GM21529 (cell line): ENCODE measurements around the gene CUEDC1.
"Not testable (repeated sequence)": the region's sequence is repeated elsewhere in the genome, so short reads cannot be mapped to it uniquely, and the experiment has no call there.

Experiments used
- ATAC-seq: cut with Tn5 transposase; IDR thresholded peaks from one replicate; pipeline ENCODE4 v1.9.1; 2021; ENCODE audit not compliant: unreplicated experiment

CUEDC1 gene

DNA sequence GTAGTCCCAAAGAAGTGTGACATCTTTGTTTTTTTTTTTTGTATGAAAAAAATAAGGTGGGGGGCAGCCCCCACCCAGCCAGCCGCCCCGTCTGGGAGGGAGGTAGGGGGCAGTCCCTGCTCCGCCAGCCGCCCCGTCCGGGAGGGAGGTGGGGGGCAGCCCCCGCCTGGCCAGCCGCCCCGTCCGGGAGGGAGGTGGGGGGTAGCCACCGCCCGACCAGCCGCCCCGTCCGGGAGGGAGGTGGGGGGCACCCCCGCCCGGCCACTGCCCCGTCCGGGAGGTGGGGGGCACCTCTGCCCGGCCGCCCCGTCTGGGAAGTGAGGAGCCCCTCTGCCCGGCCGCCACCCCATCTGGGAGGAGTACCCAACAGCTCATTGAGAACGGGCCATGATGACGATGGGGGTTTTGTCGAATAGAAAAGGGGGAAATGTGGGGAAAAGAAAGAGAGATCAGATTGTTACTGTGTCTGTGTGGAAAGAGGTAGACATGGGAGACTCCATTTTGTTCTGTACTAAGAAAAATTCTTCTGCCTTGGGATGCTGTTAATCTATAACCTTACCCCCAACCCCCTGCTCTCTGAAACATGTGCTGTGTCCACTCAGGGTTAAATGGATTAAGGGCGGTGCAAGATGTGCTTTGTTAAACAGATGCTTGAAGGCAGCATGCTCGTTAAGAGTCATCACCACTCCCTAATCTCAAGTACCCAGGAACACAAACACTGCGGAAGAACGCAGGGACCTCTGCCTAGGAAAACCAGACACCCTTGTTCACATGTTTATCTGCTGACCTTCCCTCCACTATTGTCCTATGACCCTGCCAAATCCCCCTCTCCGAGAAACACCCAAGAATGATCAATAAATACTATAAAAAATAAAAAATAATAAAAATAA is 108.9 kb downstream of the CUEDC1 start:
- ATAC-seq, result not testable (repeated sequence)

- no peak for ATAC-seq
Observed at GRCh38 chr17:57842280-57842679, 112.9 kb downstream of the CUEDC1 start.

DNA sequence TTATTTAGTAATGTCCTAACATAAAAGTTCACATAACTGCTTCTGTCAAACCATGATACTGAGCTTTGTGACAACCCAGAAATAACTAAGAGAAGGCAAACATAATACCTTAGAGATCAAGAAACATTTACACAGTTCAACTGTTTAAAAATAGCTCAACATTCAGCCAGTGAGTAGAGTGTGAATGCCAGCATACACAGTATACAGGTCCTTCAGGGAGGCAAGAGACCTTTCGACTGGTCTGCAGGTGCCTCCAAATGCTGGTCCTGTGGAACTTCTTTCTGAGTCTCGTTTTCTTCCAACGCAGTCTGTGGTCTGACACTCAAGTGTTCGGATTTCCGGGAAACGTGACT is 115.7 kb downstream of the CUEDC1 start:
- no peak for ATAC-seq

DNA sequence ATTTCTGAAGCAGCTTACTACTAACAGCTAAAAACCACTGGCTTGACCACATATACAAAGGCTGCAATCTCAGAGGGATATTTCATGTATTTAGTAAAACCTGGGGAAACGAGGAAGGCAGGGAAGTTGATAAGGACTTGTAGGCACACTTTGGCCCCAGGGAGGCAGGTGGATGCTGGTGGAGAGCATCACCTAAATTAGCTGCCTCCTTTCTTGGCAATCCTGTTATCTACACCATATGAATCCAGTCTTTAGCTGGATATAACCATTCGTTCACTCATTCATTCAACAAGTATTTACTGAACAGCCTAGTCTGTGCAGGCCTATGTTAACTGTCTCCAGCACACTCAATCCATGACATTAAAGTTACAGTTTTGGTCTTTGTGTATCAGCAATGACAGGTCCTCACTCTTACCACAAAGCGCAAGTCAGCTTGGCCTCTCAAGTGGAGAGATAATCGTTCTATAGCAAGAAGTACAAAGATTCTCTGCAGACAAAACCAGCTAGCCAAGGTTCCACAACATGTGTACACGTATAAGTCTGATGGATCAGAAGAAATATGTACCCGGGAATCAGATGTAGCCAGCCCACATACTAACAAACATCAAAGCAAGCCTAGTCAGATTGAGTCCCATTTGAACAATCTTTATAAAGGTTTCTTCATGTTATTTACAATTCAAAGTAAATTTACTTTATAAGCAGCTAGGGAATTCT is 116.2 kb downstream of the CUEDC1 start:
- no peak for ATAC-seq

DNA sequence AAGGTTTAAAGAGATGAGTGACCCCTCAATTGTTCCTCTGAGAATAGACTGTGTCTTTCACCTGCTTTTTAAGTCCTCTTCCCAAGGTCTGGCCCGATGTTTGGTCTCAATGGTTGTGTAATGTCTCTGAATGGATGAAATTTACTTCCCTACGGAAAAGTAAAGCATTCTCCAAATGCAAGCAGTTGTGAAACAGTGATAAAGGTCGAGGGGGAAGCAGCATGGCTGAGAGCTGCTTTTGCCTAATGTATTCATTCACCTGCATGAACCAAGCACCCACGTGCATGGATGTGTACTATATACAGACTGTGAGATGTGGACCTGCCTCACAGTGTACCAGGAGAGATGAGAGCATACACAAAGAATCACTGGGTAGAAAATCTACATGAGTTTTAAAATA is 116.8 kb downstream of the CUEDC1 start:
- ATAC-seq, result no peak

- ATAC-seq, result no peak
Observed at GRCh38 chr17:57835333-57835900, 119.8 kb downstream of the CUEDC1 start.

- ATAC-seq, result no peak
Observed at GRCh38 chr17:57834146-57834741, 121.0 kb downstream of the CUEDC1 start.

GRCh38 chr17:57833179-57833939 is 121.9 kb downstream of the CUEDC1 start:
- ATAC-seq, result no peak

DNA sequence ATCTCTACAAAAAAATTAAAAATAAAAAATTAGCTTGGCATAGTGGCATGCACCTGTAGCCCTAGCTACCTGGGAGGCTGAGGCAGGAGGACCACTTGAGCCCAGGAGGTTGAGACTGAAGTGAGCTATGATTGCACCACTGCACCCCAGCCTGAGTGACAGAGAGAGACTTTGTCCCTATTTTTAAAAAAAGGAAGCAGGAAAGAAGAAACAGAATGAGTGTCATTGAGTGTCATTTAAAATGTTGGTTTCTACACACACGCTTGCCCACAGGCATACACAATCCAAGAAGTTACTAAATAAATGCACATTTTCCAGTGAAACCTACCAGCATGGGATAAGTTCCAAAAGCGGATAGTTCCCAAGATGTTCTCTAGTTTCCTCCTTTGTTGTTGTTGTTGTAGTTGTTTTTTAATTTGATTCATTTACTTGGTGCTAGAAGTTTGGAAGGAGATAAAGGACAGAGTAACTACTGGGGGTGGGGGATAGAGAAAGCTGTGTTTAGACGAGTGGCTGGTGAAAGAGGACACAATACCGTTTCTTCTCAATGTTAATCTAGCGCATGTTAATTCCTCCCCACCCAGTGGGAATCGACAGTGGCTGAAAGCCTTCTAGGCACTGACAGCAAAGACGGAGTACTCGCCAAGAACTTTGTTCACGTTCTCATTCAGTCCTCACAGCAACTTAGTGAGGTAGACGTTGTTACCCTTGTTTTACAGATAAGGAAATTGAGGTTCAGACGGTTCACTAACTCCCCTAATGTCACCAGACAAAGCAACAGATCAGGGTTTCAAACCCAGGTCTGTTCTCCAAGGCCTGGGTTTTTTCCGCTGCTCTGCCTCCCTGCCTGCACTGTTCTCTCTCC is 122.7 kb downstream of the CUEDC1 start:
- no peak for ATAC-seq

- no peak for ATAC-seq
Observed at GRCh38 chr17:57830880-57831279, 124.3 kb downstream of the CUEDC1 start.

DNA sequence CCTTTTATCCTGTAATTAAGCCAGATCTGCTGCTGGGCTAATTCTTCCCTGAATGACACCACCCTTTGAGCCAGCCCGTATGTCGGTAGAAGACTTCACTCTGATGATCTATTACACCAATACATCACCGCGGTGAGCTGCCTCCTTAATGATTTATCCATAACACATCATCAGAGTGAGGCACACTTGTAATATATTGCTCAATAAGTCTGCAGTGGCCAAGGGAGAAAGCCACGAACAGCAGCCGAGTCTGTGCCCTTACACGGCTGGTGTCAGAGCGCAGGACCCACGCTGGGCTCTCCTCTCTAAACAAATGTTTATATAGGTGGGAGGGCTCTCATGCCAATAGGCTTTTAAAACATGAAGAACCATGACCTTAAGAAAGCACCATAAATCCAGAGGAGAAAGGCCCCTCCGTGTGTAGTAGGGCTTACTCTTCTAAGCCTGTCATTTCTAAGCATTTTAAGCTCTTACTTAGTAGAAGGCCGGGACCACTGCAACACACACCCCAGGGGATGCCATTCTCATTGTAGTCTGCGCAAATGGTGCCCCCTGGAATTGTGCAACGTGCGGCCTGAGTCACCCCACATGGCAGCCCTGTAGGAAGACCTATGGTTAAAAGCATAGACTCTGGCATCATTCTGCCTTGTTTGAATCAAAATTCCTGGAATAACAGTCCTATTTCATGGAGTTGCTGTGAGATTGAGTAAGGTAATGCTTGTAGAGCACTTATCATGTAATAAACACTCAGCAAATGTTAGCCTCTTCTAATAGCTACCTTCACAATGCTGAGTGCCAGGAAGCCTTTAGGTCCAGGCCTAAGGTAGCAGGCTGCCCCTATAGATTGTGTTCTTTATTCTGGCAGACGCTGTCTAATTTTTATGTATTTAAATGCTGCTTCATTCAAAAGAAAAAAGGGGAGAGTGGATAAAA is 131.5 kb downstream of the CUEDC1 start:
- no peak for ATAC-seq

DNA sequence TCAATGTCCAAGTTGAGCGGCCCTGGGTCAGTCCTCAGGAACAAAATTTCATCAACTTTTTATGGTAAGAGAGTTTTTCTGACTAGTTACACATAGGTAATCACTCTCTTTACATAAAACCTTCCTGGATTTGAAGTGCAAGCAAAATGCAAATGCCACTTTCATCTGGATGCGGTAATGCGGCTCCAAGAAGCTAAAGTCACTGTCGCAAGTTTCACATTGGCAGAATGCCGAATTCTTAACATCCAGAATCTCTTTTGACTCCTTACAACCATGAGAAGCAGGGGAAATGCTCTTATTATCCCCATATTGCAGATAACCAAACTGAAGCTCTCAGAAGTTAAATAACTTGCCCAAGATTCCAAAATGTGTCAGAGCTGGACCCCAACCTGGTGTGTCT is 135.3 kb downstream of the CUEDC1 start:
- ATAC-seq, result no peak

DNA sequence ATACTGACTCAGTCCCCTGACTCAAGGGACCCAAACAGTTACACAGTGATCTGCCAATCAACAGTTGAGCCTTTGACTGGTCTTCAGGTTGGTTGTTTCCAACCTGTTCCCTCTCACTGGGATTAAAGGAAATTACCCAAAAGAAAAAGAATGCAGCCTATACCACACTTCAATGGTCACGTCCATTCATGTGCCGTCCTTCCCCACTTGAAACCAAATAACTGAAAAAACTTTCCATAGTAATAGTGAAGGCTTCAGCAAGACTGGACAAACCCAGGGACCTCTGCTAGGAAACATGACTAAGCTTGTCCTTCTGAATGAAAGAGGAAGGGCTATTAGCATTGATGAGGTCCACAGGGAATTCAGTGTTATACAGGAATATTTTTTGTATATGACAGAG is 135.9 kb downstream of the CUEDC1 start:
- ATAC-seq, result no peak

DNA sequence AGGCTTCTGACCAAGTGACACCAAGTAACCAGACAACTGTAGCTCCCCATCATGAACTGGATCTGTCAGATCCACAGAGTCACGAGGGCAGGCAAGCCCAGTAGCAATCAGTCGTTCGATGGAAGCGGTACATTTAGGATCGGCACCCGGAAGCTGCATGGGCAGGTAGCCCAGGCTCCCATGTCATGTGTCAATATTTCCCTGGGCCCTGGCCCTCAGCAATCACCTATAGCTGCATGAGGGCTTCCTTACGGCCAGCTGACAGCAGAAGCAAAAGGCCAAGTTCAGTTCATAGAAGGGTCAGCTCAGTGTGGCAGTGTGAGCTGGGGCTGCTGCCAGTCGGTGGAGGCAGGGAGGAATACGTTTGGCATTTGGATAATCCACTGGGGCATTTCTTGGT is 137.1 kb downstream of the CUEDC1 start:
- ATAC-seq, result no peak

DNA sequence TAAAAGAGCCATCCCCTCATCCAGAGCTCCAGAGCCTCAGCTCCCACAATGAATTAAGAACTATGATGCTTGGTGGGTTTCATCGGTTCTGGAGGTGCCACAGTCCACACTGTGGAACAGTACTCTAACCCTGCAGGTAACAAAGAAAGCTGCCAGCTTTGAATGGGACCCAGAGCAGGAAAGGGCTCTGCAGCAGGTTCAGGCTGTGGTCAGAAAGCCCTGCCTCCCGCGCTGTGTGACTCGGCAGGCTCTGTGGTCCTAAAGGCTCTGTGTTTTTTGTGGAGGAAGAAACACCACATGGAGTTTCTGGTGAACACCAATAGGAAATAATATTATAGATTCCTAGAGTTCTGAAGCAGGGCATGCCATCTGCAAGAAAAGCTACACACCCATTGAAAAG is 137.9 kb downstream of the CUEDC1 start:
- ATAC-seq, result no peak

DNA sequence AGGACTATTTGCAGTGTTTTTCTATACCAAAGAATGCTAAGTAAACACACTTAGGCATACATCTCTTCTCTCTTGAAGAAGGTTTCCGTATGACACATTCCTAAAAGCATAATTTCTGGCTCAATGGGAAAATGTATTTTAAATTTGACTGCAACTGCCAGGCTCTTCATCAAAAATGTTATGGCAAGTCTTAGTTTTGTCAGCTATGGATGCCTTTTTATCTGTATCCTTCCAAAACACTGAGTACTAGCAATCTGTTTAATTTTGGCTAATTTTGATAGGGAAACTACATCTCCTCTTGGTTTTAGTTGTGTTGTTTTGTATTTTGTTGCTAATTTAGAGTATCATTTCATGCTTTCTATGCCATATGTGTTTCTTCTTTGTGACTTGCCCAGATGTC is 140.8 kb downstream of the CUEDC1 start:
- ATAC-seq, result no peak

DNA sequence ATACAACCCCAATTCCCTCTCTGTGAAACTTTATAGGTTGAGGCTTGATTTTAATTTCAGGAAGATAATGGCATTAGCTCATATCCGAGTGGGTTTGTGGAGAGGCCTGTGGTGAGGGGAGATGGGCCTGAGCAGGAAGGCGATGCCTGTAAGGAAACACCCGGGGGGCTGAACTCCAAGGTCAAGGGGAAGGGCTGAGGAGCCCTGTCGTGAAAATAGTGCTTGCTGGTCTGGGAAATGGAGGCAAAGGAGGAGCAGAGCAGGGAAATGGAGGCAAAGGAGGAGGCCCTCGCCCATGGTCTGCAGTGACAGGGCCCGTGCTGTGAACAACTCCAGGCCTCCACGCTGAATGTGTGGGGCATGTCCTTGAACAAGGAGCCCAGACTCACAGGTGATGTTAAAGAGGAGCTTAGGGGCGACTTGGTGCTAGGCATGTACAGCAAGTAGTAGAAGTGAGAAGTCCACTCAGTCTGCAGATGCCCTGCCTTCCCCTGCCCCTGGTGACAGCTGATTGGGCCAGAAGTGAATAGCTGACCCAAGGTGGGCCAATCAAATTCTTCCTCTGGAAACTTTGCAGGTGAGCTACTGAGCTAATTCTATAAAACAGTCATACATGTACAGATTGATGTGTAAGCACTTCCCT is 143.5 kb downstream of the CUEDC1 start:
- no peak for ATAC-seq
